IPS DF 4.7 (cell line): Measurements from ENCODE around the gene NOTO.

Experiments
- DNase-seq: peaks from one replicate; pipeline ENCODE4 v3.0.0-alpha.2; 2013; ENCODE audit warnings: low spot score; ENCODE audit errors: extremely low read depth

Gene NOTO

GRCh38 chr2:73233932-73234832 lies 31.8 kb downstream of the NOTO start, which contains the start of gene CCT7:
TSS of gene CCT7 (plus strand) at chr2:73234308. CDS start at chr2:73234379, 71 bp downstream.
- DNase-seq, result no peak

GRCh38 chr2:73235315-73236028 lies 33.1 kb downstream of the NOTO start:
- no peak for DNase-seq

- no peak for DNase-seq
Observed at GRCh38 chr2:73237168-73237567, 34.8 kb downstream of the NOTO start.

GRCh38 chr2:73238149-73238548 lies 35.8 kb downstream of the NOTO start:
- DNase-seq, result no peak

GRCh38 chr2:73238976-73239375 lies 36.6 kb downstream of the NOTO start:
- DNase-seq, result no peak

GRCh38 chr2:73239776-73240175 lies 37.4 kb downstream of the NOTO start:
- no peak for DNase-seq

GRCh38 chr2:73243884-73244570 lies 41.7 kb downstream of the NOTO start:
- no peak for DNase-seq

GRCh38 chr2:73244580-73244979 lies 42.2 kb downstream of the NOTO start:
- no peak for DNase-seq

- DNase-seq, result no peak
Observed at GRCh38 chr2:73246850-73247249, 44.5 kb downstream of the NOTO start.

GRCh38 chr2:73249636-73250035 lies 47.3 kb downstream of the NOTO start:
- DNase-seq, result no peak

GRCh38 chr2:73250872-73251846 lies 48.8 kb downstream of the NOTO start:
- DNase-seq, result no peak

GRCh38 chr2:73252238-73253027 lies 50.1 kb downstream of the NOTO start:
- no peak for DNase-seq

- DNase-seq, result no peak
Observed at GRCh38 chr2:73253400-73253799, 51.0 kb downstream of the NOTO start.

- no peak for DNase-seq
Observed at GRCh38 chr2:73253901-73254300, 51.5 kb downstream of the NOTO start.

- no peak for DNase-seq
Observed at GRCh38 chr2:73254343-73255006, 52.1 kb downstream of the NOTO start.

GRCh38 chr2:73255007-73255644 lies 52.8 kb downstream of the NOTO start:
- no peak for DNase-seq

- no peak for DNase-seq
Observed at GRCh38 chr2:73255907-73256617, 53.7 kb downstream of the NOTO start.

- DNase-seq, result no peak
Observed at GRCh38 chr2:73256618-73256922, 54.2 kb downstream of the NOTO start.
